NT2/D1 (cell line): ENCODE measurements around the gene WNK2.
A peak's percentile ranks its signal among the peaks of the same experiment; 100 is the strongest.

ENCODE experiments used
- DNase-seq: peaks from one replicate; pipeline ENCODE4 v3.0.0-alpha.2; 2011; ENCODE audit warnings: low read depth, low spot score
- H3K27me3 ChIP-seq: 2 replicates; pipeline ENCODE4 v1.6.0; 2011; ENCODE audit warnings: mild to moderate bottlenecking; ENCODE audit not compliant: insufficient read length, insufficient read depth
- H3K36me3 ChIP-seq: 2 replicates; pipeline ENCODE4 v1.6.1; 2011; ENCODE audit warnings: mild to moderate bottlenecking, low read length, mixed read lengths; ENCODE audit not compliant: insufficient read depth, insufficient read length
- H3K4me1 ChIP-seq: 2 replicates; pipeline ENCODE4 v1.5.1; 2011; ENCODE audit not compliant: insufficient read depth, insufficient read length
- H3K4me3 ChIP-seq: 2 replicates; pipeline ENCODE4 v1.5.1; 2011; ENCODE audit warnings: low read depth; ENCODE audit not compliant: insufficient read length
- H3K9ac ChIP-seq: 2 replicates; pipeline ENCODE4 v1.6.0; 2011; ENCODE audit warnings: low read depth; ENCODE audit not compliant: insufficient read length
- H3K9me3 ChIP-seq: 2 replicates; pipeline ENCODE4 v1.5.1; 2011; ENCODE audit warnings: mild to moderate bottlenecking, low read length; ENCODE audit not compliant: insufficient read depth
- SUZ12 ChIP-seq: IDR thresholded peaks from 2 replicates; pipeline ENCODE4 v1.6.1; 2011; ENCODE audit not compliant: insufficient read length, insufficient read depth; ENCODE audit errors: extremely low read depth
- YY1 ChIP-seq: IDR thresholded peaks from 2 replicates; pipeline ENCODE4 v1.6.1; 2011; ENCODE audit not compliant: insufficient read length, insufficient read depth
- ZNF274 ChIP-seq: IDR thresholded peaks from 2 replicates; pipeline ENCODE4 v1.6.1; 2011; ENCODE audit warnings: mild to moderate bottlenecking, low read depth, low read length

The WNK2 gene

DNA sequence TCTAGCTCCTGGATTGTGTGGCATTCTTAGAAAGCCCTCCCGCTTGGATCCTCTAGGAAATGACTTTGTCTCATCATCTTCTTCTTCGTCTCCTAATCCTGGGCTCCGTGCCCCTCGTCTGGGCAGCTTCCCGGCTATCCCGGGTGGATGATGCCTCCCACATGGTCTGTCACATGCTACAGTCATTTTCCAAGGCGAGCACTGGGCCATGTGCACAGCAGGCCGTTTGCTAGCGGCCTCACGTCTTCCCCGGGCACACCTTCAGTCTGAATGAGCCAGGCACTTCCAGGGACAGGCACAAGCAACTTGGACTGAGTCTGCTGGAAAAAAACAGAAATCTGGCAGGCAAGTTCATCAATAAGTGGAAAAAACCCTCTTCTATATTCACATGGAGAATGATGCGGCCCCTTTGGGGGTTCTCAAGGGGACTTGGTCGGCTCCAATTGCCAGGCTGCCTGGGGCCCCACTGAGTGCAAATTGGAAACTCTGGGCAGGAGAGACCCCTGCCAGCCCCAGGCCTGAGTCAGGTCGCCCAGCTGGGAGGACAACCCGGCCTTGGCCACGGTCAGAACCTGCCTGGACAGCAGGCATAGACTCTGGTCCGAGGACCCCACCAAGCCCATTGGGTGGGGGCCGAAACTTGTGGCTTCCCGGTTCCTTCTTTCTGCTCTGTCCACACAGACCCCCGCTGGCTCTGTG lies 11.1 kb upstream of the WNK2 start:
- Histone ChIP-seq H3K4me1 (peaks cover 5% of the 10 kb centered on the region), H3K4me3 (no peak overlapping the region), H3K9ac (no peak overlapping the region), H3K27me3 (no peaks in the 10 kb centered on the region), H3K9me3 (no peaks in the 10 kb centered on the region), H3K36me3 (no peaks in the 10 kb centered on the region)
- no peak for DNase-seq
- TF ChIP-seq ZNF274 (no peak), YY1 (no peak), SUZ12 (no peak)

DNA sequence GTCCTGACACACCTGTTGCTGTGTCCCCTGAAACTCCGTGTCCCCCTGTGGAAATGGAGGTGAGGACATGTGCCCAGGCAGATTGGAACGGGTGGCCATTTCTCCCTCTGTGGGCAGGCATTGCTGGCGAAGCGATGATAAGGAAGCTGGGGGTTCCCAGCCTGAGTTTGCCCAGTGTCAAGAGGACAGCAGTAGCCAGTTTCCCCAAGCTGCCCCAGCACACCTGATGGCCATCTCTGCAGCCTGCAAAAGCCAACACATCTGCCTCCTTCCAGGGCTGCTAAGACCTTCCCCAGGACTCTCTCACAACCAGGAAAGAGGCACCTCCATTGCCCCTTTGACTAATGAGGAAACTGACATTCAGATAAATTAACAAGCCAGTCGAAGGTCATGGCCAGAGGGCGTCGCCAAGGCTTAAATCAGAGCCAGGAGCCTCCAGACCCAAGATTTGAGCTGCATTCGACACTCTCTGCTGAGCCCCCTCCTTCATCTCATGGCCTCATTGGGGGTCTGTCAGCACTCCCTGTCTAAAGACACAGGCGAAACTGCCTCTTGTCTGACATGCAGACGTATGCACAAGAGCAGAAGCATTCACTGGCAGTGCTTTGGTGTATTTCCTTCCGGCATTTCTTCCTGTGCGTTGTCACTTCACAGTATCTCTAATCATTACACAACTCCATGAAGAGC lies 10.4 kb upstream of the WNK2 start:
- DNase-seq, result no peak
- Histone ChIP-seq H3K27me3 (no peaks in the 10 kb centered on the region), H3K9ac (peak overlapping the region; percentile 21), H3K4me1 (peaks cover 5% of the 10 kb centered on the region), H3K36me3 (no peaks in the 10 kb centered on the region), H3K9me3 (no peaks in the 10 kb centered on the region), H3K4me3 (no peak overlapping the region)
- TF ChIP-seq ZNF274 (no peak), YY1 (no peak), SUZ12 (no peak)

DNA sequence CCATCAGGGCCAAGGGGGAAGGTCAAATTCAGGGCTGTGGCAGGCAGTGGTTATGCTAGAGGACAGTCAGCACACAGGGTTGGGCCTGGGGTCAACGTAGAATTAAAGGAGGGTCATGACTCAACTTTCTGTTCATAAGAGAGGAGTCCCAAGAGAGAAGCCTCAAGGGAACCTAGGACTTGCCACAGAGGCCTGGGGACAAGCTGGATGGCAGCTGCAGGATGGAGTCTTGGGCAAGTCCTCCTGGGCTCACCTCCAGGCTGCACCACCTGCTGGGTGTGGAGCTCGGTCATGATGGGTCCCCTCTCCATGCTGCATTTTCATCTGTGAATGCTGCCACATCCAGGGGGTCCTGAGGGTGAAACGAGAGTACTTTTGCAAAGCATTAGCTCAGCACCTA lies 9.0 kb upstream of the WNK2 start:
- H3K4me3 ChIP-seq, result no peak overlapping the region
- DNase-seq, result no peak
- no peaks in the 10 kb centered on the region for H3K36me3 ChIP-seq
- no peaks in the 10 kb centered on the region for H3K9me3 ChIP-seq
- no peak overlapping the region for H3K9ac ChIP-seq
- peaks cover 5% of the 10 kb centered on the region for H3K4me1 ChIP-seq
- no peaks in the 10 kb centered on the region for H3K27me3 ChIP-seq
- TF ChIP-seq SUZ12 (no peak), ZNF274 (no peak), YY1 (no peak)

DNA sequence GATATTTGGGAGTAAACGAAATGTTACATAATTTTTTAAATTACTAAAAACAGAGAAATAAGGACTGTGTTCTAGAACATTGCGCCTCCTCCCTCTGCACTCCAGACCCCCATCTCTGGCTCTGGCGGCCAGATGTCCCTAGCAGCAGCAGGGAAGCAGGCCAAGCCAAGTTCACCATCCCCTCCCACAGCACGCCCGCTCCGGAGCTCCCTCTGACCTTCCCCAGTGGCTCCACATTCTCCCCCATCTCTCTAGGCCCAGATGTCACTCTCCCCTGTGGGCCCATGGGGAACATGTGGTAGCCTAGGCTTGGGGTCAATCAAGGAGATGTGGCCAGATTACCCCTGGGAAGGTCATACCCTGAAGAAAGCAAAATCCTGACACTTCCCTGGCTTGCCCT lies 6.3 kb upstream of the WNK2 start:
- no peaks in the 10 kb centered on the region for H3K36me3 ChIP-seq
- peaks cover 22% of the 10 kb centered on the region for H3K27me3 ChIP-seq
- H3K9ac ChIP-seq, result no peak overlapping the region
- DNase-seq, result no peak
- no peaks in the 10 kb centered on the region for H3K9me3 ChIP-seq
- no peak for TF ChIP-seq YY1
- no peak overlapping the region for H3K4me3 ChIP-seq
- H3K4me1 ChIP-seq, result peaks cover 5% of the 10 kb centered on the region

DNA sequence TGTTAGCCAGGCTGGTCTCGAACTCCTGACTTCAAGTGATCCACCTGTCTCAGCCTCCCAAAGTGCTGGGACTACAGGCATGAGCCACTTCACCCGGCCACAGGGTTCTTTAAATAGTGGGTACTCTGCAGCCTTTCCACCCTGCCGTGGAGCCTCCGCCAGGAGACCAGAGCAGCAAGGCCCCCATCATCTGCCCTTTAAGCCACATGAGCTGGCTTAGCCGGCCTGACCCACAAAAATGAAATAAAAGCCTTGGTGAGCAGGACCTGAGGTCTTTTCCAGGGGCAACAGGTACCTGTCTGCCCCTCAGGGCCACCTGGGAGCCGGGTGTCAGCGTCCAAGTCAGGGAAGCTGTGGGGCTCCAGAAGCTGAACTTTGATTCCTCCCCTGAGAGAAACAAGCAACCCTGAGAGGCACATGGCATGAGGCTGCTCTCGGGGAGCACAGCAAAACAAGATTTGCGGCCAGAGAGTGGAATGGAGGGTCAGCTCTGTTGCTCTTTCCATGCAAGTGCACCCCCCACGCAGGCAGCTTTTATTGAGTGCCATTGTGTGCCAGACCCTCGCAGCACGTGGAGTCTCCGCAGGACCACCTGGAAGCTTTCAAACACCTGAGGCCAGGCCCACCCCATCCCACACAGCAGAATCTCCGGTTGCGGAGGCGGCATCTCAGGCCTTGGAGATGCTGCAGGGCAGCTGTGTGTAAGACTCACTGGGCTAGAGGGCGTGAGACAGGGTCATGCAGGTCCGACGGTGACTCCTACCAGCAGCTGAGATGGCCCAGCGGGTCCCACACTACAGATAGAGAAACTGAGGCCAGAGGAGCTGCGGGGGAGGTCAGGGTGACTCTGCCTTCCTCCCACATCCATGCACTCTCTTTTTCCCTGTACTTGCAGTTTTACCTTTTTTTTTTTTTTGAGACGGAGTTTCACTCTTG lies 4.8 kb upstream of the WNK2 start:
- no peak overlapping the region for H3K9ac ChIP-seq
- no peaks in the 10 kb centered on the region for H3K36me3 ChIP-seq
- H3K4me3 ChIP-seq, result no peak overlapping the region
- TF ChIP-seq ZNF274 (no peak), SUZ12 (no peak), YY1 (no peak)
- peaks cover 4% of the 10 kb centered on the region for H3K4me1 ChIP-seq
- no peaks in the 10 kb centered on the region for H3K9me3 ChIP-seq
- no peak for DNase-seq
- H3K27me3 ChIP-seq, result peaks cover 34% of the 10 kb centered on the region

DNA sequence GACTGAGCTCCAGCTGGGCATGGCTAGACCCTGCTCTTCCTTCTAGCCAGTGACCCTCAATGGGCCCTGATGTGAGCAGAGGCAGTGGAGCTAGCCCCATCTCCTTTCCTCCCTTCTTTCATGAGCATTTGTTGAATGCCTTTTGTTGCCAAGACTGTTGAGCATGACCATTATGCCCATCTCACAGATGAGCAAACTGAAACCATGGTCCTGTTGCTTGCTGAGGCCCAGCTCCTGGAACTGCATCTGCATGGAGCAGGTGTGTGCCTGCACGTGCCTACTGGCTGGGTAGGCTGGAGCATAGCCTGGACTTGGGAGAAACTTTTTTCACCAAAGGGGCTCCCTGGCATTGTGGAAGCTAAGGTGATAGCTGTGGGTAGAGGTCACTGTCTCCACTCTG lies 3.0 kb upstream of the WNK2 start:
- Histone ChIP-seq H3K36me3 (peaks cover 4% of the 10 kb centered on the region), H3K27me3 (peaks cover 47% of the 10 kb centered on the region)

DNA sequence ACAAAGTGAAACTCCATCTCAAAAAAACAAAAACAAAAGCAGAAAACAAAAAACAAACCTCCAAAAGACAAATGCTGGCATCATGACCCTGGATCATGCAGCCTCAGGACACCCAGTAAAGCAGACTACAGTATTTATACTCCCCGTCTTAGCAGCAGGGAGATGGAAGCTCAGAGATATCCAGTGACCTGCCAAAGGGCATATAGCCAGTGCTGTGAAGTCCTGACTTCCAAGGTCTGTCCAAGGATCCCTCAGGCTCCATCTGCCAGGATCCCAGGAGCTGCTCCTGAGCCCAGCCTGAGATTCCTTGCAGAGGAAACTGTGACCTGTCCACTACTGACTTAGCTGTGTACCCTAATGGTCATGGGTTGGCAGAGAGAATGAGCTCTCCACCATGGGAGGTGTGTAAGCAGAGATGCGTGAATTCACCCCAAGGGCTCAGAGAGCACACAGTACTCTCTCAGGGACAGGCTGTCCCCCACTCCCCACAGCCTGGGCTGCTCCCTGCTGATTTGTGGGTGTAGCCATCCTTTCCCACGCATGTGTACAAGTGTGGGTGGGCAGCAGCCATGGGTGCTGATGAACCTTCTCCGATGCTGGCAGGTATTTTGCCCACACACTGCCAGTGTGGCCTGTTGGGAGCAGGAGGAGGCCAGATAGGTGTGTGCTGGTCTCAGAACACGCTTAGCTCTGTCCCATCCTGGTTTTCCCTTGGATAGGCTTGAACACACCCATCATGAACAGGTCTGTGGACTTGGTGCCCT lies 2.1 kb upstream of the WNK2 start:
- H3K4me1 ChIP-seq, result peaks cover 13% of the 10 kb centered on the region
- no peak for TF ChIP-seq SUZ12
- TF ChIP-seq YY1, result no peak
- no peak for TF ChIP-seq ZNF274
- H3K4me3 ChIP-seq, result no peak overlapping the region
- peaks cover 47% of the 10 kb centered on the region for H3K27me3 ChIP-seq
- no peak for DNase-seq
- H3K9me3 ChIP-seq, result no peaks in the 10 kb centered on the region
- no peak overlapping the region for H3K9ac ChIP-seq
- H3K36me3 ChIP-seq, result peaks cover 4% of the 10 kb centered on the region

More for the DNA sequence above, 3.0 kb upstream of the WNK2 start:
- DNase-seq, result no peak
- H3K9ac ChIP-seq, result no peak overlapping the region
- TF ChIP-seq SUZ12, result no peak
- TF ChIP-seq YY1, result no peak
- no peak for TF ChIP-seq ZNF274
- no peak overlapping the region for H3K4me3 ChIP-seq
- H3K9me3 ChIP-seq, result no peaks in the 10 kb centered on the region
- peaks cover 7% of the 10 kb centered on the region for H3K4me1 ChIP-seq
